Vagina (tissue), 2 donors: ENCODE results near the gene BTBD10. TPM values are rescaled to one million over a fixed set of nuclear protein-coding genes. Genes with fewer than 3 reads are reported as not detected.

ENCODE experiments used
- DNase-seq, 2 donors: peaks; one replicate each; pipeline ENCODE4 v3.0.0-alpha.2; 2017; ENCODE audit errors: extremely low spot score in 2 of 2
- H3K27ac ChIP-seq: fragments of 200-600 bp; sonication (generic); one replicate; pipeline ENCODE4 v1.5.1; 2019
- H3K27me3 ChIP-seq: fragments of 200-600 bp; sonication (generic); one replicate; pipeline ENCODE4 v1.5.1; 2019
- H3K36me3 ChIP-seq, 2 donors: fragments of 200-600 bp; sonication (generic); one replicate each; pipeline ENCODE4 v1.5.1; 2017 to 2019
- H3K4me1 ChIP-seq: fragments of 200-600 bp; sonication (generic); one replicate; pipeline ENCODE4 v1.5.1; 2019
- H3K4me3 ChIP-seq, 2 donors: fragments of 200-600 bp; sonication (generic); 1 replicate in 1 of 2; 2 replicates in 1 of 2; pipeline ENCODE4 v1.5.1; 2016 to 2019
- H3K9me3 ChIP-seq: fragments of 200-600 bp; sonication (generic); one replicate; pipeline ENCODE4 v1.5.1; 2019
- POLR2A ChIP-seq, 2 donors: fragments of 450-650 bp; IDR thresholded peaks; one replicate each; pipeline ENCODE4 v1.6.1; 2017; ENCODE audit warnings: antibody characterized with exemption in 2 of 2, mild to moderate bottlenecking in 2 of 2, moderate library complexity in 2 of 2
- POLR2AphosphoS5 ChIP-seq, 2 donors: sonication (generic); formaldehyde crosslinking; IDR thresholded peaks; one replicate each; pipeline ENCODE4 v1.9.0; 2017; ENCODE audit warnings: antibody characterized with exemption in 2 of 2, mild to moderate bottlenecking in 2 of 2, low read depth in 1 of 2; ENCODE audit not compliant: insufficient read depth in 1 of 2
- intact Hi-C: fragments of 100-400 bp; cut with DNase I; formaldehyde crosslinking; loops from one replicate; pipeline ENCODE4 v1.15.1; 2023
- total RNA-seq: library from RNA; depleted of rRNA; stranded (reverse); fragments of >200 nt; gene quantifications from one replicate; pipeline ENCODE4 v1.2.3, GENCODE V29; 2016
- TF ChIP-seq, protein P1 (sequence below), 3 experiments: fragments of 450-650 bp in 2 of 3; fragments of 200-600 bp in 1 of 3; sonication (generic) in 1 of 3; IDR thresholded peaks; one replicate each; pipeline ENCODE4 v1.5.1; 2017 to 2019; ENCODE audit warnings: antibody characterized with exemption in 3 of 3, mild to moderate bottlenecking in 2 of 3, moderate library complexity in 2 of 3

BTBD10 gene
- total RNA-seq, 1 donor from 2014 or later, result 29.2 TPM

- no peak overlapping the region for H3K27ac ChIP-seq
- H3K27me3 ChIP-seq, result no peaks in the 10 kb centered on the region
Measured at GRCh38 chr11:13343931-13344717, 118.9 kb downstream of the BTBD10 start.

DNA sequence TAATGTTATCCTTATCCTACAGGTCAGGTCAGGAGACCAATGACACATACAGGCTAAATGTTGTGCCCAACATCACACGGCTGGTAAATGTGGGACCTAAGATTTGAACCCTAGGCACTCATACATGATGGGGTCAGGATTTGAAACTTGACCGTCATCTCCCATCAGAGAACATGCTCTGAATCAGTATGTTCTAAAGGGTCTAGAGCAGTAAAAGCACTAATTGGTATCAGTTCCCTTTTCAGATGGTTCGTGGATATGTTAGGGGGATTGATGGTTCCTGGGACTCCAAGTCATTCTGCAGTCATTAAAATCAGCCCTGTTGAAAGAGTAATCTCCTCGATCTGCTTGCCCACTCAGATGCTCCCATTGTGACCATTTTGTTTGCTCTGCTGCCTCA lies 120.0 kb downstream of the BTBD10 start:
- no peak for DNase-seq
- no peaks in the 10 kb centered on the region for H3K36me3 ChIP-seq
- peaks cover 19% of the 10 kb centered on the region for H3K4me1 ChIP-seq
- H3K27me3 ChIP-seq, result no peaks in the 10 kb centered on the region
- intact Hi-C loops, result loop anchor here (5.0 to 10.0 kb wide), 2 partner anchors 136 to 378 kb away; no protein-coding TSS in a partner anchor
- TF ChIP-seq POLR2A (IDR thresholded peaks at IDR 0.05) (no peak), POLR2AphosphoS5 (IDR thresholded peaks at IDR 0.05; ENCODE audit: insufficient read depth in 1 of 2, low read depth in 1 of 2) (no peak)
- TF ChIP-seq, protein P1, sequence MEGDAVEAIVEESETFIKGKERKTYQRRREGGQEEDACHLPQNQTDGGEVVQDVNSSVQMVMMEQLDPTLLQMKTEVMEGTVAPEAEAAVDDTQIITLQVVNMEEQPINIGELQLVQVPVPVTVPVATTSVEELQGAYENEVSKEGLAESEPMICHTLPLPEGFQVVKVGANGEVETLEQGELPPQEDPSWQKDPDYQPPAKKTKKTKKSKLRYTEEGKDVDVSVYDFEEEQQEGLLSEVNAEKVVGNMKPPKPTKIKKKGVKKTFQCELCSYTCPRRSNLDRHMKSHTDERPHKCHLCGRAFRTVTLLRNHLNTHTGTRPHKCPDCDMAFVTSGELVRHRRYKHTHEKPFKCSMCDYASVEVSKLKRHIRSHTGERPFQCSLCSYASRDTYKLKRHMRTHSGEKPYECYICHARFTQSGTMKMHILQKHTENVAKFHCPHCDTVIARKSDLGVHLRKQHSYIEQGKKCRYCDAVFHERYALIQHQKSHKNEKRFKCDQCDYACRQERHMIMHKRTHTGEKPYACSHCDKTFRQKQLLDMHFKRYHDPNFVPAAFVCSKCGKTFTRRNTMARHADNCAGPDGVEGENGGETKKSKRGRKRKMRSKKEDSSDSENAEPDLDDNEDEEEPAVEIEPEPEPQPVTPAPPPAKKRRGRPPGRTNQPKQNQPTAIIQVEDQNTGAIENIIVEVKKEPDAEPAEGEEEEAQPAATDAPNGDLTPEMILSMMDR (IDR thresholded peaks at IDR 0.05), result no peak
- no peaks in the 10 kb centered on the region for H3K9me3 ChIP-seq
- H3K4me3 ChIP-seq, result no peak overlapping the region
- no peak overlapping the region for H3K27ac ChIP-seq

More at GRCh38 chr11:13343931-13344717, 118.9 kb downstream of the BTBD10 start:
- no peak for DNase-seq
- intact Hi-C loops, result loop anchor here (5.0 to 10.0 kb wide), 2 partner anchors 137 to 379 kb away; no protein-coding TSS in a partner anchor
- Histone ChIP-seq H3K4me1 (peaks cover 15% of the 10 kb centered on the region), H3K9me3 (no peaks in the 10 kb centered on the region), H3K36me3 (no peaks in the 10 kb centered on the region), H3K4me3 (no peak overlapping the region)
- no peak for TF ChIP-seq POLR2A (IDR thresholded peaks at IDR 0.05)
- TF ChIP-seq POLR2AphosphoS5 (IDR thresholded peaks at IDR 0.05; ENCODE audit: insufficient read depth in 1 of 2, low read depth in 1 of 2), result peak in 1 of 2 donors; percentile 10
- TF ChIP-seq, protein P1 (IDR thresholded peaks at IDR 0.05), result peak; percentile 74 to 84 (median 78)

- H3K27ac ChIP-seq, result no peak overlapping the region
- no peak for DNase-seq
- H3K4me1 ChIP-seq, result peaks cover 27% of the 10 kb centered on the region
- intact Hi-C loops, result loop anchor here (5.0 to 10.0 kb wide), 2 partner anchors 134 to 376 kb away; no protein-coding TSS in a partner anchor
- no peak overlapping the region for H3K4me3 ChIP-seq
- no peaks in the 10 kb centered on the region for H3K9me3 ChIP-seq
- TF ChIP-seq POLR2AphosphoS5 (IDR thresholded peaks at IDR 0.05; ENCODE audit: insufficient read depth in 1 of 2, low read depth in 1 of 2) (no peak), POLR2A (IDR thresholded peaks at IDR 0.05) (no peak)
- TF ChIP-seq, protein P1 (IDR thresholded peaks at IDR 0.05), result no peak
- no peaks in the 10 kb centered on the region for H3K27me3 ChIP-seq
- H3K36me3 ChIP-seq, result no peaks in the 10 kb centered on the region
Measured at GRCh38 chr11:13341026-13341425, 122.0 kb downstream of the BTBD10 start.

- no peaks in the 10 kb centered on the region for H3K36me3 ChIP-seq
- peaks cover 43% of the 10 kb centered on the region for H3K4me1 ChIP-seq
- peak overlapping the region; percentile 62 for H3K27ac ChIP-seq
- intact Hi-C loops, result loop anchor here (5.0 to 10.0 kb wide), 3 partner anchors 55 to 375 kb away; no protein-coding TSS in a partner anchor
- TF ChIP-seq POLR2A (IDR thresholded peaks at IDR 0.05) (no peak), POLR2AphosphoS5 (IDR thresholded peaks at IDR 0.05; ENCODE audit: insufficient read depth in 1 of 2, low read depth in 1 of 2) (no peak)
- TF ChIP-seq, protein P1 (IDR thresholded peaks at IDR 0.05), result no peak
- H3K4me3 ChIP-seq, result no peak overlapping the region
- no peaks in the 10 kb centered on the region for H3K27me3 ChIP-seq
- no peak for DNase-seq
- no peaks in the 10 kb centered on the region for H3K9me3 ChIP-seq
Measured at GRCh38 chr11:13339195-13340153, 123.5 kb downstream of the BTBD10 start.
